Right cardiac atrium (tissue), 5 donors: ENCODE data around the gene TMEM240. TPM values are rescaled to one million over a fixed set of nuclear protein-coding genes. Genes with fewer than 3 reads are reported as not detected.
A peak's percentile ranks its signal among the peaks of the same experiment; 100 is the strongest.
"Not testable (repeated sequence)": the region's sequence is repeated elsewhere in the genome, so short reads cannot be mapped to it uniquely, and the experiment has no call there.

ENCODE experiments used
- ATAC-seq, 2 donors: fragments of 200-7000 bp; cut with Tn5 transposase; one replicate each; pipeline versions ENCODE4 v1.8.0 to v1.9.1; 2020; ENCODE audit warnings: moderate library complexity in 2 of 2, mild to moderate bottlenecking in 1 of 2
- DNase-seq, 3 donors: peaks; one replicate each; pipeline ENCODE4 v3.0.0-alpha.2; 2020
- H3K27ac ChIP-seq: one replicate; pipeline ENCODE4 v1.5.1; 2013; ENCODE audit warnings: mild to moderate bottlenecking, low read length, control low read depth, moderate library complexity
- H3K27me3 ChIP-seq: one replicate; pipeline ENCODE4 v1.6.1; 2013; ENCODE audit not compliant: control insufficient read depth, insufficient read depth
- H3K4me1 ChIP-seq: one replicate; pipeline ENCODE4 v1.6.1; 2013; ENCODE audit warnings: low read length; ENCODE audit not compliant: control insufficient read depth, insufficient read depth
- H3K4me3 ChIP-seq: one replicate; pipeline ENCODE4 v1.5.1; 2013; ENCODE audit warnings: low read length, control low read depth
- H3K9me3 ChIP-seq: one replicate; pipeline ENCODE4 v1.6.1; 2013; ENCODE audit warnings: low read length; ENCODE audit not compliant: control insufficient read depth
- WGBS: extraction: QIAGEN DNeasy Blood & Tissue Kit; methylation state at CpG from one replicate; pipeline ENCODE4 v1.1.7; 2013; 5-methylcytosine and 5-hydroxymethylcytosine counted together
- intact Hi-C, 4 donors: fragments of 100-400 bp; cut with DNase I; formaldehyde crosslinking; loops; one replicate each; pipeline versions ENCODE4 v1.11.0 to v1.14.0; 2022 to 2023
- polyA plus RNA-seq: library from polyadenylated mRNA; stranded (reverse); fragments of 200-250 nt; gene quantifications from one replicate; pipeline ENCODE4 v1.2.3, GENCODE V29; 2013
- total RNA-seq, 4 donors: library from RNA; stranded (reverse); fragmentation: NEBNext Ultra II Directional; extraction: Animal tissue kit (Norgen Biotek cat#: 25700); gene quantifications; one replicate each; pipeline ENCODE4 v1.2.1, GENCODE V29; 2021
- donor health status: healthy with polysubstance abuse.
- donor health status: DM: no; HTN: yes; CAD: no.
- donor health status: DM: no; HTN: no; CAD: no.
- donor health status: DM: no; HTN: yes; CAD: no; lungs with severe emphysema.
- donor health status: DM: yes; HTN: yes; CAD: no.

TMEM240 gene
- total and polyA plus RNA-seq, 5 donors = 7.3 to 10.4 (median 8.0) TPM

GRCh38 chr1:1518621-1519007 lies 21.8 kb downstream of the TMEM240 start:
- H3K4me3 ChIP-seq, H3K27ac ChIP-seq, ATAC-seq, H3K9me3 ChIP-seq, H3K27me3 ChIP-seq, H3K4me1 ChIP-seq, intact Hi-C loops: not testable (repeated sequence)
- peak in 2 of 3 donors; percentile 42 to 47 for DNase-seq
- 95% methylated on average over 17 of the region's 19 CpGs for whole genome bisulfite sequencing

- Histone ChIP-seq H3K27ac (no peak overlapping the region), H3K4me1 (no peaks in the 10 kb centered on the region), H3K27me3 (no peaks in the 10 kb centered on the region), H3K4me3 (no peak overlapping the region), H3K9me3 (no peaks in the 10 kb centered on the region)
- ATAC-seq = no peak
- 94% methylated on average over 28 of the region's 28 CpGs for WGBS
- peak in 2 of 3 donors; percentile 39 to 41 for DNase-seq
- intact Hi-C loops = no loop called here
Measured at GRCh38 chr1:1517973-1518620, 22.3 kb downstream of the TMEM240 start.

GRCh38 chr1:1516923-1517322 lies 23.5 kb downstream of the TMEM240 start:
- ATAC-seq, H3K4me1 ChIP-seq, H3K9me3 ChIP-seq, H3K27ac ChIP-seq, intact Hi-C loops, H3K27me3 ChIP-seq, H3K4me3 ChIP-seq: not testable (repeated sequence)
- WGBS = 96% methylated on average over 14 of the region's 14 CpGs
- DNase-seq = peak in 2 of 3 donors; percentile 5 to 53

GRCh38 chr1:1514376-1514775 lies 26.0 kb downstream of the TMEM240 start:
- H3K4me1 ChIP-seq, ATAC-seq, H3K4me3 ChIP-seq, H3K27ac ChIP-seq, intact Hi-C loops, H3K27me3 ChIP-seq, H3K9me3 ChIP-seq: not testable (repeated sequence)
- WGBS = 74% methylated on average over 14 of the region's 16 CpGs
- peak in 1 of 3 donors; percentile 29 for DNase-seq

- H3K4me1 ChIP-seq, H3K9me3 ChIP-seq, H3K27me3 ChIP-seq, H3K27ac ChIP-seq, H3K4me3 ChIP-seq, ATAC-seq, intact Hi-C loops: not testable (repeated sequence)
- 82% methylated on average over 16 of the region's 18 CpGs for WGBS
- peak in 1 of 3 donors; percentile 20 for DNase-seq
Measured at GRCh38 chr1:1513675-1514074, 26.7 kb downstream of the TMEM240 start.

GRCh38 chr1:1512425-1512824 lies 28.0 kb downstream of the TMEM240 start:
- H3K9me3 ChIP-seq, intact Hi-C loops, ATAC-seq, H3K27me3 ChIP-seq, H3K4me1 ChIP-seq, H3K27ac ChIP-seq: not testable (repeated sequence)
- WGBS = under 1% methylated on average over 45 of the region's 52 CpGs
- peak overlapping the region; percentile 56 for H3K4me3 ChIP-seq
- peak in 2 of 3 donors; percentile 53 to 63 for DNase-seq

GRCh38 chr1:1511533-1512285 lies 28.7 kb downstream of the TMEM240 start, which contains the start of gene ATAD3A:
TSS of gene ATAD3A (plus strand) at chr1:1512162. CDS start at chr1:1512269, 107 bp downstream.
- peak within 1 kb of the TSS; percentile 64 for H3K27ac ChIP-seq
- peak within 1 kb of the TSS; percentile 56 for H3K4me3 ChIP-seq
- no peaks in the 10 kb centered on the region for H3K27me3 ChIP-seq
- ATAC-seq = peak; percentile 97
- peaks cover 2% of the 10 kb centered on the region for H3K4me1 ChIP-seq
- peak; percentile 99 to 100 (median 100) for DNase-seq
- WGBS = under 1% methylated on average over 99 of the region's 99 CpGs
- intact Hi-C loops = no loop called here
- H3K9me3 ChIP-seq = no peaks in the 10 kb centered on the region

GRCh38 chr1:1510912-1511532 lies 29.4 kb downstream of the TMEM240 start:
- ATAC-seq (no peak), DNase-seq (peak in 1 of 3 donors; percentile 11)
- intact Hi-C loops = no loop called here
- Histone ChIP-seq H3K4me1 (peaks cover 2% of the 10 kb centered on the region), H3K27me3 (no peaks in the 10 kb centered on the region), H3K9me3 (no peaks in the 10 kb centered on the region), H3K27ac (peak overlapping the region; percentile 64), H3K4me3 (peak overlapping the region; percentile 56)
- WGBS = 14% methylated on average over 17 of the region's 17 CpGs

GRCh38 chr1:1509465-1509850 lies 31.0 kb downstream of the TMEM240 start:
- H3K27ac ChIP-seq, H3K4me1 ChIP-seq, H3K27me3 ChIP-seq, H3K9me3 ChIP-seq, intact Hi-C loops, H3K4me3 ChIP-seq, ATAC-seq: not testable (repeated sequence)
- WGBS = 80% methylated on average over 17 of the region's 21 CpGs
- DNase-seq = peak in 2 of 3 donors; percentile 30 to 45

GRCh38 chr1:1508775-1509464 lies 31.5 kb downstream of the TMEM240 start:
- H3K27ac ChIP-seq, H3K4me3 ChIP-seq, intact Hi-C loops, H3K9me3 ChIP-seq, H3K4me1 ChIP-seq, H3K27me3 ChIP-seq: not testable (repeated sequence)
- 70% methylated on average over 32 of the region's 34 CpGs for WGBS
- DNase-seq (peak in 2 of 3 donors; percentile 44 to 68), ATAC-seq (peak in 1 of 2 donors; percentile 13)
